Peyer's patch (tissue), 4 donors: ENCODE data around the gene PRKAR2A. TPM values are rescaled to one million over a fixed set of nuclear protein-coding genes. Genes with fewer than 3 reads are reported as not detected.
"Not testable (repeated sequence)": the region's sequence is repeated elsewhere in the genome, so short reads cannot be mapped to it uniquely, and the experiment has no call there.

Experiments used
- DNase-seq, 3 donors: peaks; one replicate each; pipeline ENCODE4 v3.0.0-alpha.2; 2017 to 2019
- H3K27ac ChIP-seq, 4 donors: fragments of 200-600 bp; sonication (generic); one replicate each; pipeline ENCODE4 v1.5.1; 2016 to 2019
- H3K27me3 ChIP-seq, 2 donors: fragments of 200-600 bp; sonication (generic); one replicate each; pipeline ENCODE4 v1.5.1; 2019
- H3K36me3 ChIP-seq, 3 donors: fragments of 200-600 bp; sonication (generic); one replicate each; pipeline ENCODE4 v1.5.1; 2016 to 2019
- H3K4me1 ChIP-seq, 4 donors: fragments of 200-600 bp; sonication (generic); one replicate each; pipeline ENCODE4 v1.5.1; 2016 to 2019
- H3K4me3 ChIP-seq, 4 donors: fragments of 200-600 bp; sonication (generic); 1 replicate in 3 of 4; 2 replicates in 1 of 4; pipeline ENCODE4 v1.5.1; 2016 to 2019; ENCODE audit warnings: mild to moderate bottlenecking in 1 of 4
- H3K9me3 ChIP-seq, 4 donors: fragments of 200-600 bp; sonication (generic); one replicate each; pipeline ENCODE4 v1.5.1; 2016 to 2019; ENCODE audit warnings: mild to moderate bottlenecking in 1 of 4
- POLR2A ChIP-seq, 2 donors: fragments of 450-650 bp; IDR thresholded peaks; one replicate each; pipeline ENCODE4 v1.5.1; 2017; ENCODE audit warnings: antibody characterized with exemption in 2 of 2, mild to moderate bottlenecking in 2 of 2, moderate library complexity in 2 of 2
- total RNA-seq, 4 donors: library from RNA; depleted of rRNA; stranded (reverse); fragments of >200 nt; gene quantifications; one replicate each; pipeline ENCODE4 v1.1.0, GENCODE V29; 2016
- TF ChIP-seq, protein P1 (sequence below), 6 experiments: fragments of 450-650 bp in 4 of 6; fragments of 200-600 bp in 2 of 6; sonication (generic) in 1 of 6; IDR thresholded peaks; one replicate each; pipeline ENCODE4 v1.5.1; 2017 to 2019; ENCODE audit warnings: antibody characterized with exemption in 6 of 6, mild to moderate bottlenecking in 3 of 6, moderate library complexity in 1 of 6

Gene PRKAR2A
- total RNA-seq, 4 donors from 2014 or later, result 21.0 to 34.7 (median 25.8) TPM

GRCh38 chr3:48765376-48765775, 82.3 kb downstream of the PRKAR2A start:
- H3K4me1 ChIP-seq, result no peaks in the 10 kb centered on the region
- peak in 1 of 3 donors; percentile 56 for DNase-seq
- no peaks in the 10 kb centered on the region for H3K27me3 ChIP-seq
- H3K27ac ChIP-seq, result no peak overlapping the region
- H3K9me3 ChIP-seq, result no peaks in the 10 kb centered on the region
- no peak for TF ChIP-seq POLR2A (IDR thresholded peaks at IDR 0.05)
- TF ChIP-seq, protein P1, sequence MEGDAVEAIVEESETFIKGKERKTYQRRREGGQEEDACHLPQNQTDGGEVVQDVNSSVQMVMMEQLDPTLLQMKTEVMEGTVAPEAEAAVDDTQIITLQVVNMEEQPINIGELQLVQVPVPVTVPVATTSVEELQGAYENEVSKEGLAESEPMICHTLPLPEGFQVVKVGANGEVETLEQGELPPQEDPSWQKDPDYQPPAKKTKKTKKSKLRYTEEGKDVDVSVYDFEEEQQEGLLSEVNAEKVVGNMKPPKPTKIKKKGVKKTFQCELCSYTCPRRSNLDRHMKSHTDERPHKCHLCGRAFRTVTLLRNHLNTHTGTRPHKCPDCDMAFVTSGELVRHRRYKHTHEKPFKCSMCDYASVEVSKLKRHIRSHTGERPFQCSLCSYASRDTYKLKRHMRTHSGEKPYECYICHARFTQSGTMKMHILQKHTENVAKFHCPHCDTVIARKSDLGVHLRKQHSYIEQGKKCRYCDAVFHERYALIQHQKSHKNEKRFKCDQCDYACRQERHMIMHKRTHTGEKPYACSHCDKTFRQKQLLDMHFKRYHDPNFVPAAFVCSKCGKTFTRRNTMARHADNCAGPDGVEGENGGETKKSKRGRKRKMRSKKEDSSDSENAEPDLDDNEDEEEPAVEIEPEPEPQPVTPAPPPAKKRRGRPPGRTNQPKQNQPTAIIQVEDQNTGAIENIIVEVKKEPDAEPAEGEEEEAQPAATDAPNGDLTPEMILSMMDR (IDR thresholded peaks at IDR 0.05), result peak in 3 of 6 experiments; percentile 46 to 60 (median 55)
- no peak overlapping the region for H3K4me3 ChIP-seq
- H3K36me3 ChIP-seq, result peaks cover 0 to 37% (median 6%) of the 10 kb centered on the region in 3 donors

GRCh38 chr3:48762816-48763215, 84.9 kb downstream of the PRKAR2A start:
- Histone ChIP-seq H3K4me1 (no peaks in the 10 kb centered on the region), H3K9me3 (no peaks in the 10 kb centered on the region), H3K36me3 (peaks cover 0 to 42% (median 6%) of the 10 kb centered on the region in 3 donors), H3K27me3 (no peaks in the 10 kb centered on the region), H3K4me3 (no peak overlapping the region), H3K27ac (no peak overlapping the region)
- no peak for DNase-seq
- TF ChIP-seq POLR2A (IDR thresholded peaks at IDR 0.05), result no peak
- TF ChIP-seq, protein P1 (IDR thresholded peaks at IDR 0.05), result no peak

DNA sequence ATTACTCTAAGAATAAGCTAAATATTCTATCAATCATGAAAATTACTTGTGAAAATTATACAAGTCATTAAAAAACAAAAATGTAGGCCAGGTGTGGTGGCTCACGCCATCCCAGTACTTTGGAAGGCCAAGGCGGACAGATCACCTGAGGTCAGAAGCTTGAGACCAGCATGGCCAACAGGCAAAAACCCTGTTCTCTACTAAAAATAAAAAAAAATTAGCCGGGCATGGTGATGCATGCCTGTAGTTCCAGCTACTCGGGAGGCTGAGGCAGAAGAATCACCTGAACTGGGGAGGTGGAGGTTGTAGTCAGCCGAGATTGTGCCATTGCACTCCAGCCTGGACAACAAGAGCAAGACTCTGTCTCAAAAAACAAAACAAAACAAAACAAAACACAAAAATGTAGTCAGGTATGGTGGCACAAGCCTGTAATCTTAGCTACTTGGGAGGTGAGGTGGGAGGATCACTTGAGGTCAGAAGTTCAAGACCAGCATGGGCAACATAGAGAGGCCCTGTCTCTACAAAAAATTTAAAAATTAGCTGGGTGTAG, 87.6 kb downstream of the PRKAR2A start:
- not testable (repeated sequence) for H3K9me3 ChIP-seq, H3K27ac ChIP-seq, H3K4me3 ChIP-seq, DNase-seq, H3K27me3 ChIP-seq, H3K4me1 ChIP-seq
- peaks cover 0 to 44% (median 6%) of the 10 kb centered on the region in 3 donors for H3K36me3 ChIP-seq

DNA sequence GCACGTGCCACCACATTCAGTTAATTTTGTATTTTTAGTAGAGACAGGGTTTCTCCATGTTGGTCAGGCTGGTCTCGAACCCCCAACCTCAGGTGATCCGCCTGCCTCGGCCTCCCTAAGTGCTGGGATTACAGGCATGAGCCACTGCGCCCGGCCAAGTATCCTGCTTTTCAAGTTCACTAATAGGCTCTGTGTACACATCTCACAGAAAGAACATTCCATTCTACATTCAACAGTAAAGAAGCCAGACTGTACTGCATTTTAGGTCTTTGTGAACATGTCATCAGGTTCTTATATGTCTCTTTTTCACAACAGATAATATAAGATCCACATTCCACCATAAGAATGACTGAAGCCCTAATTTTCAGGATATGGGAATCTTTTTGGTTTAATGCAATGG, 88.1 kb downstream of the PRKAR2A start:
- not testable (repeated sequence) for DNase-seq, H3K4me3 ChIP-seq, H3K9me3 ChIP-seq, H3K27me3 ChIP-seq, H3K4me1 ChIP-seq, H3K27ac ChIP-seq
- peaks cover 0 to 39% (median 3%) of the 10 kb centered on the region in 3 donors for H3K36me3 ChIP-seq

DNA sequence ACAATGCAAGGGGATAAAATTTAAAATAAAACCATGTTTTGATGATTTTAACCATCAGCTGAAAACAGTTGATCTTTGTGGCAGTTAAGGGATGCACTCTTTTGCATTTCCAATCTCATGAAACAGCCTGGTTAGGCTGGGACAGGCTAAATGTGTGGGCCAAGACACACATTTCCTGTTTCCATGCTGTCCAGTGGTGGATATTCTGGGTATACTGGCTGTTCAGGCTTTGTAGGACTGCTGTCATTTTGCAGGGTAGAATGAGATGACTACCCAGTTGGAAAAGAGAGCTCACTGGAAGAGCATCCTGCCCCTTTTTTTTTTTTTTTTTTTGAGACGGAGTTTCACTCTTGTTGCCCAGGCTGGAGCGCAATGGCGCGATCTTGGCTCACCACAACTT, 88.6 kb downstream of the PRKAR2A start:
- no peaks in the 10 kb centered on the region for H3K9me3 ChIP-seq
- no peak overlapping the region for H3K27ac ChIP-seq
- no peaks in the 10 kb centered on the region for H3K27me3 ChIP-seq
- H3K4me1 ChIP-seq, result no peaks in the 10 kb centered on the region
- DNase-seq, result no peak
- no peak overlapping the region for H3K4me3 ChIP-seq
- TF ChIP-seq, protein P1 (IDR thresholded peaks at IDR 0.05), result no peak
- TF ChIP-seq POLR2A (IDR thresholded peaks at IDR 0.05), result no peak
- H3K36me3 ChIP-seq, result peaks cover 0 to 34% (median 0%) of the 10 kb centered on the region in 3 donors

DNA sequence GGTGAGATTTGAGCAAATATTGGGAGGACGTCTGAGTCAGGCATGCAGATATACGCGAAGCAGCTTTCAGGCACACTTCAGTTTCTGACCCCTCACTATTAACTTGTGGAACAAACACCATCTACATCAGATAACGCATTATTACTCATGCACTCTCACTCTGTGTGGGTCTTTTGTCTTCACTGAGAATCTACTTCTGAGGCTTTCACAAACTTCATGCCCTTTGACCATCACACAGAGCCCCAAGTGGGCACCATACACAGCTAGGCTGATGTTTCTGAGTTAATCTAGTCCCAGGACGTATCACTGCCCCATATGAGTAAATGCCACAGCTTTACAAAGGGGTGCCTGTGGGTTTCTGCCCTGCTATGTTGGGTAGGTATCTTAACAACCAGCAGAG, 91.0 kb downstream of the PRKAR2A start:
- Histone ChIP-seq H3K27me3 (no peaks in the 10 kb centered on the region), H3K36me3 (peaks cover 0 to 36% (median 0%) of the 10 kb centered on the region in 3 donors), H3K27ac (no peak overlapping the region)

More for the DNA sequence above, 91.0 kb downstream of the PRKAR2A start:
- no peak overlapping the region for H3K4me3 ChIP-seq
- H3K4me1 ChIP-seq, result no peaks in the 10 kb centered on the region
- TF ChIP-seq POLR2A (IDR thresholded peaks at IDR 0.05), result no peak
- TF ChIP-seq, protein P1 (IDR thresholded peaks at IDR 0.05), result no peak
- H3K9me3 ChIP-seq, result no peaks in the 10 kb centered on the region
- no peak for DNase-seq
